ENCODE data around the gene PPM1J.

GRCh38 chr1:112743174-112744008, 28.3 kb upstream of the PPM1J start:
- TF ChIP-seq POLR2A (IDR thresholded peaks at IDR 0.05) (no peak), CTCF (IDR thresholded peaks at IDR 0.05) (no peak)

All from thyroid gland (tissue), 4 donors.